Daoy (cell line): ENCODE measurements around the gene TM7SF2. TPM values are rescaled to one million over a fixed set of nuclear protein-coding genes. Genes with fewer than 3 reads are reported as not detected.
"Not testable (repeated sequence)": the region's sequence is repeated elsewhere in the genome, so short reads cannot be mapped to it uniquely, and the experiment has no call there.

Experiments
- DNase-seq: peaks from one replicate; pipeline ENCODE4 v3.0.0-alpha.2; 2015; ENCODE audit warnings: low read depth
- total RNA-seq: library from RNA; depleted of rRNA; stranded (reverse); fragments of >200 nt; shearing (Covaris generic); gene quantifications from 2 replicates; pipeline ENCODE4 v1.2.3, GENCODE V29; 2014

The TM7SF2 gene
- total RNA-seq, 1 experiment from 2014 or later = 3.2 TPM

GRCh38 chr11:65129649-65130441 is 18.2 kb downstream of the TM7SF2 start:
- no peak for DNase-seq

- DNase-seq = no peak
These were observed 19.2 kb downstream of the TM7SF2 start for GRCh38 chr11:65130631-65131416.

GRCh38 chr11:65131417-65131776 is 19.7 kb downstream of the TM7SF2 start:
- DNase-seq = no peak

- no peak for DNase-seq
These were observed 20.2 kb downstream of the TM7SF2 start for GRCh38 chr11:65131895-65132237.

GRCh38 chr11:65132238-65132987 is 20.7 kb downstream of the TM7SF2 start:
- no peak for DNase-seq

GRCh38 chr11:65132988-65133700 is 21.5 kb downstream of the TM7SF2 start:
- no peak for DNase-seq

GRCh38 chr11:65133724-65134123 is 22.1 kb downstream of the TM7SF2 start:
- DNase-seq = no peak

- DNase-seq = peak; percentile 92
These were observed 22.7 kb downstream of the TM7SF2 start, which contains the start of gene SYVN1 for GRCh38 chr11:65134240-65134951. TSS of gene SYVN1 (minus strand) at chr11:65134519. CDS start at chr11:65133601, 918 bp downstream.

GRCh38 chr11:65134952-65135632 is 23.4 kb downstream of the TM7SF2 start:
- DNase-seq = peak; percentile 97

- DNase-seq = no peak
These were observed 24.0 kb downstream of the TM7SF2 start for GRCh38 chr11:65135633-65136145.

- no peak for DNase-seq
These were observed 24.9 kb downstream of the TM7SF2 start for GRCh38 chr11:65136515-65137096.

- DNase-seq = no peak
These were observed 30.3 kb downstream of the TM7SF2 start for GRCh38 chr11:65141896-65142494.

GRCh38 chr11:65147352-65148075 is 35.8 kb downstream of the TM7SF2 start:
- DNase-seq = no peak

- no peak for DNase-seq
These were observed 37.0 kb downstream of the TM7SF2 start for GRCh38 chr11:65148657-65149056.

- DNase-seq = not testable (repeated sequence)
These were observed 38.4 kb downstream of the TM7SF2 start for GRCh38 chr11:65150131-65150508.

GRCh38 chr11:65150509-65151299 is 39.0 kb downstream of the TM7SF2 start:
- DNase-seq = peak; percentile 92

- no peak for DNase-seq
These were observed 39.7 kb downstream of the TM7SF2 start for GRCh38 chr11:65151331-65151899.

GRCh38 chr11:65152122-65152521 is 40.5 kb downstream of the TM7SF2 start:
- no peak for DNase-seq
